Ovary (tissue), 9 donors: ENCODE measurements around the gene SLC4A1AP. TPM values are rescaled to one million over a fixed set of nuclear protein-coding genes. Genes with fewer than 3 reads are reported as not detected.

ENCODE experiments used
- DNase-seq, 5 donors: peaks; one replicate each; pipeline ENCODE4 v3.0.0-alpha.2; 2019 to 2020
- H3K27ac ChIP-seq, 2 donors: fragments of 200-600 bp; one replicate each; pipeline versions ENCODE4 v1.5.1 to v1.8.0; 2019 to 2022
- H3K27me3 ChIP-seq: fragments of 200-600 bp; one replicate; pipeline ENCODE4 v1.8.0; 2022
- H3K36me3 ChIP-seq: fragments of 200-600 bp; sonication (generic); one replicate; pipeline ENCODE4 v1.5.1; 2019
- H3K4me1 ChIP-seq: one replicate; pipeline ENCODE4 v1.8.1; 2013; ENCODE audit warnings: mild to moderate bottlenecking, moderate library complexity; ENCODE audit not compliant: insufficient read depth
- H3K4me3 ChIP-seq: fragments of 200-600 bp; sonication (generic); one replicate; pipeline ENCODE4 v1.5.1; 2017
- H3K9me3 ChIP-seq, 2 donors: fragments of 200-600 bp in 1 of 2; sonication (generic) in 1 of 2; one replicate each; pipeline versions ENCODE4 v1.5.1 to v1.8.1; 2013 to 2019; ENCODE audit warnings: mild to moderate bottlenecking in 1 of 2, moderate library complexity in 1 of 2
- CTCF ChIP-seq, 3 donors: fragments of 450-650 bp in 2 of 3; fragments of 200-600 bp in 1 of 3; IDR thresholded peaks; one replicate each; pipeline versions ENCODE4 v1.5.1 to v1.8.0; 2016 to 2022; ENCODE audit warnings: antibody characterized with exemption in 3 of 3, mild to moderate bottlenecking in 1 of 3
- EP300 ChIP-seq: sonication (generic); formaldehyde crosslinking; IDR thresholded peaks from one replicate; pipeline ENCODE4 v1.6.1; 2017; ENCODE audit warnings: antibody characterized with exemption
- POLR2A ChIP-seq: fragments of 450-650 bp; IDR thresholded peaks from one replicate; pipeline ENCODE4 v1.6.1; 2017; ENCODE audit warnings: antibody characterized with exemption, mild to moderate bottlenecking, moderate library complexity
- WGBS, 3 donors: extraction: QIAGEN DNeasy Blood & Tissue Kit in 1 of 3; methylation state at CpG; one replicate each; pipeline versions ENCODE4 v1.1.5 to v1.1.7; 2013 to 2017; 5-methylcytosine and 5-hydroxymethylcytosine counted together
- intact Hi-C, 4 donors: fragments of 100-400 bp; cut with DNase I; formaldehyde crosslinking; loops; one replicate each; pipeline versions ENCODE4 v1.11.0 to v1.15.1; 2022 to 2023
- polyA plus RNA-seq, 2 donors: library from polyadenylated mRNA; stranded (reverse); fragments of 200-250 nt in 1 of 2; fragments of 350-450 nt in 1 of 2; fragmentation: Illumina TruSeq in 1 of 2; extraction: RNeasy Lipid Tissue Mini Kit (QIAGEN cat#74804) in 1 of 2; gene quantifications; one replicate each; pipeline ENCODE4 v1.2.3, GENCODE V29; 2013 to 2014
- total RNA-seq, 7 donors: library from RNA; depleted of rRNA in 2 of 7; stranded (reverse); fragments of >200 nt in 2 of 7; fragmentation: NEBNext Ultra II Directional in 3 of 7; extraction: Animal tissue kit (Norgen Biotek cat#: 25700) in 3 of 7; gene quantifications; one replicate each; pipeline versions ENCODE4 v1.1.0 to v1.2.4, GENCODE V29; 2016 to 2023
- donor health status: DM: no; HTN: no; CAD: no; lungs with moderate emphysema.
- donor health status: DM: no; HTN: no; CAD: no.
- donor health status: Bipolar disorder and iron deficiency.
- donor health status: DM: yes; HTN: yes; CAD: no.
- donor health status: DM: no; HTN: no; CAD: no.
- donor health status: DM: yes; HTN: yes; CAD: no.

Gene SLC4A1AP
- total and polyA plus RNA-seq, 9 donors, result 14.6 to 22.0 (median 16.2) TPM

GRCh38 chr2:27638037-27638637, 25.6 kb upstream of the SLC4A1AP start:
- DNase-seq, result no peak
- Histone ChIP-seq H3K27me3 (no peaks in the 10 kb centered on the region), H3K9me3 (no peaks in the 10 kb centered on the region), H3K4me1 (no peaks in the 10 kb centered on the region), H3K27ac (no peak overlapping the region), H3K36me3 (no peaks in the 10 kb centered on the region), H3K4me3 (no peak overlapping the region)
- WGBS, 3 donors, result 88 to 92% (median 91%) methylated on average over 3 of the region's 3 CpGs
- intact Hi-C loops, result no loop called here
- TF ChIP-seq EP300 (no peak), CTCF (IDR thresholded peaks at IDR 0.05) (no peak), POLR2A (no peak)

GRCh38 chr2:27638709-27639108, 25.0 kb upstream of the SLC4A1AP start:
- H3K4me3 ChIP-seq, result no peak overlapping the region
- H3K27me3 ChIP-seq, result no peaks in the 10 kb centered on the region
- WGBS, 3 donors, result 57 to 90% (median 87%) methylated on average over 3 of the region's 3 CpGs
- intact Hi-C loops, result no loop called here
- DNase-seq, result no peak
- H3K27ac ChIP-seq, result no peak overlapping the region
- no peaks in the 10 kb centered on the region for H3K9me3 ChIP-seq
- no peaks in the 10 kb centered on the region for H3K36me3 ChIP-seq
- no peak for TF ChIP-seq EP300
- no peak for TF ChIP-seq POLR2A
- no peak for TF ChIP-seq CTCF (IDR thresholded peaks at IDR 0.05)
- H3K4me1 ChIP-seq, result no peaks in the 10 kb centered on the region

- Histone ChIP-seq H3K36me3 (no peaks in the 10 kb centered on the region), H3K4me3 (no peak overlapping the region), H3K4me1 (no peaks in the 10 kb centered on the region), H3K27ac (no peak overlapping the region), H3K9me3 (no peaks in the 10 kb centered on the region), H3K27me3 (no peaks in the 10 kb centered on the region)
- 75 to 80% (median 76%) methylated on average over 2 of the region's 2 CpGs for WGBS, 3 donors
- intact Hi-C loops, result no loop called here
- no peak for DNase-seq
- no peak for TF ChIP-seq EP300
- no peak for TF ChIP-seq CTCF (IDR thresholded peaks at IDR 0.05)
- TF ChIP-seq POLR2A, result no peak
Measured at GRCh38 chr2:27640722-27641245, 22.9 kb upstream of the SLC4A1AP start.

- H3K4me3 ChIP-seq, result no peak overlapping the region
- intact Hi-C loops, result loop anchor here in 1 of 4 donors (5.0 kb wide), 1 partner anchor 1223 kb away; no protein-coding TSS in a partner anchor
- H3K27me3 ChIP-seq, result no peaks in the 10 kb centered on the region
- no peaks in the 10 kb centered on the region for H3K36me3 ChIP-seq
- TF ChIP-seq POLR2A (no peak), EP300 (no peak), CTCF (IDR thresholded peaks at IDR 0.05) (no peak)
- no peaks in the 10 kb centered on the region for H3K4me1 ChIP-seq
- no peak for DNase-seq
- no peaks in the 10 kb centered on the region for H3K9me3 ChIP-seq
- no peak overlapping the region for H3K27ac ChIP-seq
Measured at GRCh38 chr2:27645197-27645596, 18.5 kb upstream of the SLC4A1AP start.
